ENCODE data around the gene PTK7.

DNA sequence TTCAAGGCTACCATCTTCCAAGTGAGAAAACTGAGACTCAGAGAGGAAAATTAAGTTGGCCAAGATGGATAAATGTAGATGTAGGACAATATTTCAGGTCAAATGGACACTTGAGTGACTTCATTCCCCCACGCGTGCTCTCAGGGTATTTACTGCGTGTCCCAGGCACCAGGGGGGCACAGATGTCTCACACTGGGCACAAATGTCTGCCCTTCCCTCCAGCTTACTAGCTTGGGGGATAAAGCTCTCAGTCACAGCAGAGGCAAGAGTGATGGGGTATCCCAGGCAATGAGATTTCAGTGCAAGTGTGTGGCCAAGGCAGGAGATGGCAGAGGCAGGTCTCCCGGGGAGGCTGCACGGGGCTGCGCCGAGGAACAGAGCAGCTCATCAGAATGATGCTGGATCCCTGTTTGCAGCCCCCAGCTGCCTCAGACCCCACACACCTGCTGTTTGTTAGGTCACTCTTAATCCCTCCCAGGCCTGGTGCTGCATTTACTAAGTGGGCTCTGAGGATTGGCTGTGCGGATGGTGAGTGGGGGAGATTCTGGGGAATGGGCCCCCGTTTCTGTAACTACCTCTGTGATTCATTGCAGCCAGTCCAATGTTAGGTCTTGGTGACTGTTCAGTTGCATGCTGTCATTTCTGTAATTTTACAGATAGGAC, 44.1 kb downstream of the PTK7 start:
- TF ChIP-seq EP300 (IDR thresholded peaks at IDR 0.05) (no peak), POLR2AphosphoS5 (IDR thresholded peaks at IDR 0.05) (no peak)
- TF ChIP-seq, protein P1, sequence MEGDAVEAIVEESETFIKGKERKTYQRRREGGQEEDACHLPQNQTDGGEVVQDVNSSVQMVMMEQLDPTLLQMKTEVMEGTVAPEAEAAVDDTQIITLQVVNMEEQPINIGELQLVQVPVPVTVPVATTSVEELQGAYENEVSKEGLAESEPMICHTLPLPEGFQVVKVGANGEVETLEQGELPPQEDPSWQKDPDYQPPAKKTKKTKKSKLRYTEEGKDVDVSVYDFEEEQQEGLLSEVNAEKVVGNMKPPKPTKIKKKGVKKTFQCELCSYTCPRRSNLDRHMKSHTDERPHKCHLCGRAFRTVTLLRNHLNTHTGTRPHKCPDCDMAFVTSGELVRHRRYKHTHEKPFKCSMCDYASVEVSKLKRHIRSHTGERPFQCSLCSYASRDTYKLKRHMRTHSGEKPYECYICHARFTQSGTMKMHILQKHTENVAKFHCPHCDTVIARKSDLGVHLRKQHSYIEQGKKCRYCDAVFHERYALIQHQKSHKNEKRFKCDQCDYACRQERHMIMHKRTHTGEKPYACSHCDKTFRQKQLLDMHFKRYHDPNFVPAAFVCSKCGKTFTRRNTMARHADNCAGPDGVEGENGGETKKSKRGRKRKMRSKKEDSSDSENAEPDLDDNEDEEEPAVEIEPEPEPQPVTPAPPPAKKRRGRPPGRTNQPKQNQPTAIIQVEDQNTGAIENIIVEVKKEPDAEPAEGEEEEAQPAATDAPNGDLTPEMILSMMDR (IDR thresholded peaks at IDR 0.05), result no peak
